ENCODE data around the gene REEP3.

The REEP3 gene

GRCh38 chr10:63670291-63670898 is 149.2 kb downstream of the REEP3 start:
- DNase-seq, result peak in 1 of 2 donors; percentile 29

GRCh38 chr10:63671317-63671937 is 150.2 kb downstream of the REEP3 start:
- no peak for DNase-seq

DNA sequence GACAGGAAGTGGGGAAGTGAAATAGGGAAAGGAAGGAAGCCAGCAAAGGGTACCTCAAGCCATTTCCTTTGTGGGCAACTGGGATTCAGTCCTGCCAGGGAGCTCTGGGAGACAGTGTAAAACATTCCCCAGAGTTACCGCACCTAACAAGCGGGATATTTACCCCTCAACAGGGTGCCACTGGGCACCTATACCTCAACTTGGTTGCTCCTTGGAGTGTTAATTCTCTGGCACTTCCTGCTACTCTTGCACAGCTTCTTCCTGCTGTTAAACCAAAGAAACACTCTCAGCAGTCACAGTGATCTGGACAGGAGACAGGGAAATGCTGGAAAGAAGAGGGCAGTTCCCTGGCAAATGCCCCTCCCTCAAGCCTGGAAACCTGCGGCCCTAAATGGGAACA is 151.3 kb downstream of the REEP3 start:
- no peak for DNase-seq

GRCh38 chr10:63673246-63673645 is 152.0 kb downstream of the REEP3 start:
- no peak for DNase-seq

DNA sequence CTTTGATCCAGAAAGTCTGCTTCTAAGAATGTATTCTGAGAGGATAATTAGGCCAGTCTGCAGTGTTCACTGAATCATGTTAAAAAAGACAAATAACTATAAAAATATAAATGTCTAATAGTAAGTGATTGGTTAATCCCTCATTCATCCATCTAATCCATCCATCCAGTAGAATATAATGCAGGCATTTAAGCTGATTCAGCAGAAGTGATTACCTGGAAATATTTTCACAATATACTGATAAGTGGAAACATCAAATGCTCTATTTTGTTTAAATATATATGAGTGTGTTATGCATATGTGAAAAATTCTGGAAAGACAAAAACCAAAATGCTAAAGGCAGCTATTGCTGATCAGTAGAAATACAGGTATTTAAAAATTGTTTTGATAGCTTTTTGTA is 152.6 kb downstream of the REEP3 start:
- DNase-seq, result no peak

Data from inflammatory macrophage (primary cell).